ENCODE results near the gene KCNQ1OT1.

The KCNQ1OT1 gene

DNA sequence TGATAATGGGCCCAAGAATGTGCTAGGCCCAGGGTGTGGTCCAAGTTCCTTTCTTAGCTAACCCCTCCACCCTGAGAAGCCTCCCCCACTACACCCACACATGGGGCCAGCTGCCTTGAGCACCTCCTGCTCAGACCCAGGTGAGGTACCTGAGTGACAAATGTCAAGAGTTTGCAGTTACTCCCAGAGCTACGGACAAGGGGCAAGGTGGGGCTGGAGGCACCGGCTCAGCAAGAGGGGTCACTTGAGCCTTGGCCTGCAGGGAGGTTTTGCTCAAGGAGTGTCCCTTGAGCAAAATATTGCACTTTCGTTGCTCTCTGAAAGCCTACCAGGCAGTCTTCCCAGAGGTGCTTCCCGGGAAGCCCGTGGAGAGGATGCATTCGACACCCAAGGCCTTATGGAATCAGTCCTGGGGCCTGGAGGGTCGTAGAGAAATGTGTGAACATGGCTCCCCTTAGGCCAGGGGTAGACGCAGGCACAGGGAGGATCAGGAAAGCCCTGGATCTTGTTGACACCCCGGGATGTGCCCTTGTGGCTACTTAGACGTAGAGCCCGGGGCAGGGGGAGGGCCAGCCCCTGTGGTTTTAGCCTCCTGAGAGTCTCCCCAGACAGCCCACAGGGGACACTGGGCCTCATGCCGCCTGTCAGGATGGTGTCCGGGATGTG lies 140.8 kb downstream of the KCNQ1OT1 start:
- no peaks in the 10 kb centered on the region for H3K36me3 ChIP-seq (ENCODE audit: control insufficient read depth, insufficient read depth, low read length)
- H3K4me3 ChIP-seq (ENCODE audit: low read depth, low read length), result no peak overlapping the region
- H3K4me1 ChIP-seq (ENCODE audit: control insufficient read depth, insufficient read depth, low read length), result no peaks in the 10 kb centered on the region
- H3K9ac ChIP-seq (ENCODE audit: low read length), result no peak overlapping the region
- peaks cover 13% of the 10 kb centered on the region for H3K9me3 ChIP-seq (ENCODE audit: control insufficient read depth, insufficient read depth, low read depth, low read length)
- peaks cover 72% of the 10 kb centered on the region for H3K27me3 ChIP-seq (ENCODE audit: control insufficient read depth, insufficient read depth, low read length)
- H3K27ac ChIP-seq (ENCODE audit: low read depth, low read length), result no peak overlapping the region

DNA sequence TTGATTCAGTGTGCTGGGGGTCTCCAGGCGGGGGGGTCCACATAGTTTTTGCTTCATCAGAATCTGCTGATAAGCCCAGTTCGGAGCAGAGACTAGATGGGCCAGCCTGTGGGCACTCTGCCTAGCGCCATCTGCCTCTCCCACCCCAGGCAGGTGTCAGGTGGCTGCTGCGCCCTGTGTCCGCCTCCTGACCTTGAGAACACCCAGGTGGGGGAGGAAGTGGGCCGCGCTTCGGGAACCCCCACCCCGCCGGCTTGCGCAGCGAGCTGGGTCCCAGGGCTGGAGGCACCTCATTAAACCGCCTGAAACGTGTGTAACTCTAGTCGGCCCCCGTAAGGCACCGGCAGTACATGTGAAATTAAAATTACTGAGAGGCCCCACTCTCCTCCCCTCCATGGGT lies 141.4 kb downstream of the KCNQ1OT1 start:
- no peaks in the 10 kb centered on the region for H3K4me1 ChIP-seq (ENCODE audit: control insufficient read depth, insufficient read depth, low read length)
- H3K27ac ChIP-seq (ENCODE audit: low read depth, low read length), result no peak overlapping the region
- H3K36me3 ChIP-seq (ENCODE audit: control insufficient read depth, insufficient read depth, low read length), result no peaks in the 10 kb centered on the region
- peaks cover 69% of the 10 kb centered on the region for H3K27me3 ChIP-seq (ENCODE audit: control insufficient read depth, insufficient read depth, low read length)
- peaks cover 13% of the 10 kb centered on the region for H3K9me3 ChIP-seq (ENCODE audit: control insufficient read depth, insufficient read depth, low read depth, low read length)
- no peak overlapping the region for H3K4me3 ChIP-seq (ENCODE audit: low read depth, low read length)
- H3K9ac ChIP-seq (ENCODE audit: low read length), result no peak overlapping the region
